Small intestine (tissue), 7 donors: Measurements from ENCODE around the gene DIDO1. TPM values are rescaled to one million over a fixed set of nuclear protein-coding genes. Genes with fewer than 3 reads are reported as not detected.

ENCODE experiments used
- DNase-seq, 2 donors: peaks; one replicate each; pipeline versions ENCODE4 v3.0.0 to v3.0.0-alpha.2; 2013
- FAIRE-seq: peaks from 2 replicates; lab custom pipeline; 2012; peaks lifted over from hg19 to GRCh38; lab: Jason Lieb, UNC
- H3K27ac ChIP-seq, 3 donors: one replicate each; pipeline ENCODE4 v1.5.1; 2013; ENCODE audit warnings: low read length in 2 of 3, mild to moderate bottlenecking in 2 of 3, control low read depth in 1 of 3, inconsistent platforms in 1 of 3, low read depth in 1 of 3, moderate library complexity in 1 of 3
- H3K27me3 ChIP-seq, 3 donors: one replicate each; pipeline ENCODE4 v1.6.1; 2013; ENCODE audit warnings: low read length in 3 of 3, inconsistent platforms in 1 of 3; ENCODE audit not compliant: control insufficient read depth in 3 of 3, insufficient read depth in 3 of 3
- H3K36me3 ChIP-seq, 3 donors: one replicate each; pipeline ENCODE4 v1.6.1; 2013; ENCODE audit warnings: low read length in 3 of 3, inconsistent platforms in 1 of 3, low read depth in 1 of 3, mild to moderate bottlenecking in 1 of 3, moderate library complexity in 1 of 3; ENCODE audit not compliant: control insufficient read depth in 3 of 3, insufficient read depth in 2 of 3
- H3K4me1 ChIP-seq, 3 donors: one replicate each; pipeline ENCODE4 v1.6.1; 2013; ENCODE audit warnings: low read length in 2 of 3, inconsistent platforms in 1 of 3, low read depth in 1 of 3, mild to moderate bottlenecking in 1 of 3, moderate library complexity in 1 of 3; ENCODE audit not compliant: control insufficient read depth in 3 of 3, insufficient read depth in 2 of 3
- H3K4me3 ChIP-seq, 3 donors: one replicate each; pipeline ENCODE4 v1.5.1; 2013; ENCODE audit warnings: low read length in 3 of 3, control low read depth in 1 of 3, inconsistent platforms in 1 of 3, low read depth in 1 of 3, mild to moderate bottlenecking in 1 of 3, moderate library complexity in 1 of 3
- H3K9me3 ChIP-seq, 2 donors: one replicate each; pipeline ENCODE4 v1.6.1; 2013; ENCODE audit warnings: low read depth in 1 of 2, low read length in 1 of 2; ENCODE audit not compliant: control insufficient read depth in 2 of 2, insufficient read depth in 1 of 2
- WGBS, 3 donors: extraction: QIAGEN DNeasy Blood & Tissue Kit; methylation state at CpG; one replicate each; pipeline ENCODE4 v1.1.7; 2013; 5-methylcytosine and 5-hydroxymethylcytosine counted together
- polyA plus RNA-seq, 4 donors: library from polyadenylated mRNA; stranded (reverse) in 3 of 4; unstranded in 1 of 4; fragments of 200-250 nt in 3 of 4; fragments of 120-200 nt in 1 of 4; gene quantifications; one replicate each; pipeline versions ENCODE4 v1.2.1 to v1.2.3, GENCODE V29; 2013
- donor health status: healthy with polysubstance abuse.
- donor health status: control.
- donor health status: control.
- donor health status: Bipolar disorder and iron deficiency.
- donor health status: healthy.

Gene DIDO1
- polyA plus RNA-seq, 4 donors: 11.6 to 49.4 (median 15.7) TPM

DNA sequence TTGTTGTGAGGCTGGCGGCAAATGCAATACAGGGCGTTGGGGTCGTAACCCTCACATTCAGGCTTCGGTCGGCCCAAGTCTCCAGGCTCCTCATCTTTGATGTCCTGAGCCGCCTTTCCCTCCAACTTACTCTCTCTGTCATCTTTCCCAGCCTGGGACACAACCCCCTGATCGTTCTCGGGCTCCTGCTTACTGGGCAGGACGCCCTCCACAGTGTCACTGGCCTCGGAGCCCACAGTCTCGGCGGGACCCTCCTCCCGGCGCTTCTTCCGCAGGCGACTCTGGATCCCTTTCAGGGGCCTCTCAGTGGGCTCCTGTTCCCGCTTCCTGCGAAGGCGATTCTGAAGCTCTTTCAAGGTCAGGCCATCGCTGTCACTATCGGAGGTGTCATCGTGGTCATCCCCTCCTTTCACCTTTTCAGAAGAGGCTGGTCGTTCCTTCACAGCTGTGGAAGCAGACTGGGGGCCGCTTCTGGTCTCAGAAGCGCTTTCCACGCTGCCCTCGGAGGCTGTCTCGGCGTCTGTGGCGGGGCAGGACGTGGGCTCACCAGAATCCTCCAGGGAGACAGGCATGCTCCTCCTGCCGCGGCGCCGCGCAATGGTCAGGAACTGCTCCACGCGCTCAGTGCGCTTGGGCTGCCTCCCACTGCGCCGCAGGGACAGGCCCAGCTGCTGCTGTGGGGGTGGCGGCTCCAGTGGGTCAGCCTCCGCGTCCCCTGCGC is 15.4 kb downstream of the DIDO1 start:
- no peaks in the 10 kb centered on the region for H3K27me3 ChIP-seq
- no peak for DNase-seq
- no peak overlapping the region for H3K4me3 ChIP-seq
- H3K9me3 ChIP-seq: no peaks in the 10 kb centered on the region
- H3K36me3 ChIP-seq: peaks cover 34 to 82% (median 40%) of the 10 kb centered on the region in 3 donors
- FAIRE-seq: no peak
- 95 to 97% (median 96%) methylated on average over 45 of the region's 45 CpGs for WGBS, 3 donors
- peaks cover 0 to 3% (median 0%) of the 10 kb centered on the region in 3 donors for H3K4me1 ChIP-seq
- H3K27ac ChIP-seq: no peak overlapping the region

DNA sequence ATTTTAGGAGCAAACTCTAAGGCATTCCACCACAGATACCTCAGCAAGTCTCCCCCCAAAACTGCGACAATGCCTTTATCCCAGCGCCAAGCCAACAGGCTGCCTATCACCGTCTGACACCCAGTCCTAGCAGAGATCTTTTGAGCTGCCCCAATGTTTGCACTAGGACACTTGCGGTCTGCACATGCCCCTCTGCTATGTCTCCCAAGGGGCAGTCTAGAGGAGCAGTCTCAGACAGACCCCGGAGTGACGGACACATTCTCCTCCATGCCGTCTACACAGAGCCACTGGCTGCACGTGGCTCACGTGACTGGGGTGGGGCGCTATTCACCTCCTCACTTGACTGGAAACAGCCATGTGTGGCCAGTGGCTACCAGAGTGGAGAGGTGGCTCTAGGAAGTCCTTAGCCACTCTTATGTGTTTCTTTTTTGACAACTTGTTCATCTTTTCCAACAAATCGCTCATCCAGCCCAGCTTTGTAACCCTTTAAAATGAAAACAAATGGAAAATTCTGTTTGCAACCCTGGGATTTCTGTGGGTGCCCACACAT is 16.0 kb downstream of the DIDO1 start:
- peaks cover 40 to 88% (median 43%) of the 10 kb centered on the region in 3 donors for H3K36me3 ChIP-seq
- FAIRE-seq: no peak
- no peak overlapping the region for H3K27ac ChIP-seq
- H3K4me3 ChIP-seq: no peak overlapping the region
- peaks cover 0 to 3% (median 0%) of the 10 kb centered on the region in 3 donors for H3K4me1 ChIP-seq
- H3K27me3 ChIP-seq: no peaks in the 10 kb centered on the region
- H3K9me3 ChIP-seq: no peaks in the 10 kb centered on the region
- no peak for DNase-seq
- WGBS, 3 donors: 94 to 95% (median 95%) methylated on average over 11 of the region's 11 CpGs

GRCh38 chr20:62908971-62909791 is 17.1 kb downstream of the DIDO1 start:
- no peaks in the 10 kb centered on the region for H3K27me3 ChIP-seq
- peaks cover 43 to 92% (median 46%) of the 10 kb centered on the region in 3 donors for H3K36me3 ChIP-seq
- H3K27ac ChIP-seq: no peak overlapping the region
- DNase-seq (no peak), FAIRE-seq (no peak)
- no peak overlapping the region for H3K4me3 ChIP-seq
- H3K4me1 ChIP-seq: peaks cover 0 to 2% (median 0%) of the 10 kb centered on the region in 3 donors
- H3K9me3 ChIP-seq: no peaks in the 10 kb centered on the region
- 74 to 79% (median 79%) methylated on average over 18 of the region's 18 CpGs for WGBS, 3 donors

DNA sequence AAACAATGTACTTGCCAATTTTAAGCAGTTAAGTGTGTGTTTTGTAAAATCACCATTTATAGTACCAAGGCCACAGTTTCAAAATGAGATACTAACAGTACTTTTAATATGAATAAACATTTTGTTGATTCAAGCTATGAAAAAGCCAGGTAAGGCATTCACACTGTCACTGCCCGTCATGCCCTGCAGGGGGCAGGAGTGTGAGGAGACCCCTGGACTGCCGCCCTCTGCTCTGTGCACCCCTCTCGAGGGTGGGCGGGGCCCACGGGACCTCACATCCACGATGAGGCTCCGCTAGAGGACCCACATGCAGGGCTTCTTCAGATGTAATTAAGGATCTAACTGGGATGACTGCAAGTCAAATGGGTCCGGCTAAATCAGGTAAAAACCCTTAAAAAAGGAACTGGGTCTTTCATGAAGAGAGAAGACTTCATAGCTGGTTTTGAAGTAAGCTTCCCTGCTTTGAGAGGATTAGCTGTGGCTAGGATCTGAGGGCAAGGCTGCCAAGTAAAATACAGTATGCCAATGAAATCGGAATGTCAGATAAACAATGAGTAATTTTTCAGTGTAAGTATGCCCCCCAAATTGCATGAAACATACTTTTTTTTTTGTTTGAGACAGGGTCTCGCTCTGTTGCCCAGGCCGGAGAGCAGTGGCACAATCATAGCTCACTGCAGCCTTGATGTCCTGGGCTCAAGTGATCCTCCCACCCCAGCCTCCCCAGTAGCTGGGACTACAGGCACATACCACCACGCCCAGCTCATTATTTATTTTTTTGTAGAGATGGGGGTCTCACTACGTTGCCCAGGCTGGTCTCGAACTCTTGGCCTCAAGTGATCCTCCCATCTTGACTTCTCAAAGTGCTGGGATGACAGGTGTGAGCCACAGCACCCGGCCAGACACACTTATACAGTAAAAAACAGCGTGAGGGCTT is 18.7 kb downstream of the DIDO1 start:
- WGBS, 3 donors: 70 to 78% (median 74%) methylated on average over 16 of the region's 16 CpGs
- H3K27me3 ChIP-seq: no peaks in the 10 kb centered on the region
- H3K9me3 ChIP-seq: no peaks in the 10 kb centered on the region
- no peak overlapping the region for H3K27ac ChIP-seq
- DNase-seq (no peak), FAIRE-seq (no peak)
- no peak overlapping the region for H3K4me3 ChIP-seq
- no peaks in the 10 kb centered on the region for H3K4me1 ChIP-seq
- H3K36me3 ChIP-seq: peaks cover 51 to 91% (median 51%) of the 10 kb centered on the region in 3 donors

GRCh38 chr20:62906647-62907375 is 19.5 kb downstream of the DIDO1 start:
- H3K9me3 ChIP-seq: no peaks in the 10 kb centered on the region
- H3K36me3 ChIP-seq: peaks cover 47 to 90% (median 52%) of the 10 kb centered on the region in 3 donors
- no peak overlapping the region for H3K27ac ChIP-seq
- FAIRE-seq (no peak), DNase-seq (no peak)
- no peaks in the 10 kb centered on the region for H3K27me3 ChIP-seq
- H3K4me1 ChIP-seq: no peaks in the 10 kb centered on the region
- no peak overlapping the region for H3K4me3 ChIP-seq
- 88 to 89% (median 89%) methylated on average over 31 of the region's 31 CpGs for WGBS, 3 donors

GRCh38 chr20:62906209-62906608 is 20.1 kb downstream of the DIDO1 start:
- no peak overlapping the region for H3K27ac ChIP-seq
- no peaks in the 10 kb centered on the region for H3K4me1 ChIP-seq
- DNase-seq: no peak
- FAIRE-seq: no peak
- no peak overlapping the region for H3K4me3 ChIP-seq
- peaks cover 45 to 89% (median 50%) of the 10 kb centered on the region in 3 donors for H3K36me3 ChIP-seq
- WGBS, 3 donors: 93% methylated on average over 16 of the region's 16 CpGs
- no peaks in the 10 kb centered on the region for H3K27me3 ChIP-seq
- no peaks in the 10 kb centered on the region for H3K9me3 ChIP-seq

DNA sequence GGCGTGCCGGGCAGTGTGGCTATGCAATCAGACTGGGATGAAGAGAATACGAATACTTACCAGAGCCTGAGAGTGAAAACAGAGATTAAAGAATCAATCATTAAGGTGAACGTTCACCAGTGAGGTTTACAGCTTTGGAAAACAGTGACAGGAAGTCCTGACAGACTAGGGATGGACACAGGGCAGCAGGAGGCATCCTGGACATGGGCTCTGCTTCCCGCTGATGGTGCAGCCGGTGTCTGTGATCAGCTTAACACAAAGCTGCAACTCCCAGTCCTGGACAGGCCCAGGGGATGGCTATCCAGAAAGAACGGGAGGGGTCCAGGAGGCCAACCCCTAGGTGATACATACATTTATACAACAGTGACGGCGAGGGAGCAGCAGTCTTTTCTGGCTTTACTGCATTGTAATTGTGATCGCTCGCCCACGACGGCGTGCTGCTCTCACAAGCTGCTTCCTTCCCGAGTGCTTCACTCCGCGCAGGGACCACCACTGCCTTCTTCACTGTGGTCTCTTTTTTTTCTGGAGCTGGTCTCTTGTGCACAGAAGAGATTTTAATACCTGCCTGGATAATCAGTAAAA is 20.7 kb downstream of the DIDO1 start:
- DNase-seq (no peak), FAIRE-seq (no peak)
- 88 to 93% (median 91%) methylated on average over 17 of the region's 17 CpGs for WGBS, 3 donors
- peaks cover 0 to 2% (median 0%) of the 10 kb centered on the region in 3 donors for H3K4me1 ChIP-seq
- H3K4me3 ChIP-seq: no peak overlapping the region
- H3K27ac ChIP-seq: no peak overlapping the region
- peaks cover 39 to 87% (median 45%) of the 10 kb centered on the region in 3 donors for H3K36me3 ChIP-seq
- H3K9me3 ChIP-seq: no peaks in the 10 kb centered on the region
- no peaks in the 10 kb centered on the region for H3K27me3 ChIP-seq
